ENCODE data around the gene INAFM2. TPM values are rescaled to one million over a fixed set of nuclear protein-coding genes. Genes with fewer than 3 reads are reported as not detected.

The INAFM2 gene
- total RNA-seq, 1 experiment from 2014 or later, result 8.8 TPM

GRCh38 chr15:40345225-40345866 is 21.9 kb downstream of the INAFM2 start:
- no peak overlapping the region for H3K27ac ChIP-seq (ENCODE audit: low read depth, low read length)
- H3K4me1 ChIP-seq (ENCODE audit: control insufficient read depth in 1 of 2, insufficient read depth in 2 of 2, low read length in 2 of 2), result peaks cover 12 to 65% of the 10 kb centered on the region in 2 experiments
- RAD21 ChIA-PET (ENCODE audit: low non-redundant PET in 1 of 2, low total read pairs in 2 of 2, uncharacterized antibody in 2 of 2, unreplicated experiment in 2 of 2), result interaction anchor here in 1 of 2 experiments (0.6 kb wide), 1 partner anchor 34 kb away, joined by 4 read pairs; no protein-coding TSS in a partner anchor
- no peak for ATAC-seq
- no TSS peak for BruUV-seq (replicated peaks)
- no peak overlapping the region for H3K4me3 ChIP-seq (replicated peaks in 1 of 2; ENCODE audit: low read depth in 1 of 2, low read length in 2 of 2)
- DNase-seq (ENCODE audit: low read depth, low spot score), result no peak
- no peaks in the 10 kb centered on the region for H4K20me1 ChIP-seq (ENCODE audit: insufficient read depth)
- TF ChIP-seq EGR1 (IDR thresholded peaks at IDR 0.05; ENCODE audit: low read depth) (no peak), TCF7L2 (IDR thresholded peaks at IDR 0.05; ENCODE audit: borderline replicate concordance, extremely low read depth, insufficient read depth, insufficient read length) (no peak), POLR2A (IDR thresholded peaks at IDR 0.05; ENCODE audit: borderline replicate concordance, extremely low read depth, insufficient read depth, insufficient read length) (no peak), RAD21 (IDR thresholded peaks at IDR 0.05; ENCODE audit: low read depth) (no peak), CTCF (IDR thresholded peaks at IDR 0.05 in 2 of 3, conservative IDR thresholded peaks at IDR 0.05 in 1 of 3; ENCODE audit: borderline replicate concordance in 1 of 3, insufficient read depth in 1 of 3, low read depth in 2 of 3, low read length in 2 of 3) (no peak), EZH2phosphoT487 (IDR thresholded peaks at IDR 0.05; ENCODE audit: borderline replicate concordance) (no peak)
- no peaks in the 10 kb centered on the region for H3K36me3 ChIP-seq (ENCODE audit: control insufficient read depth in 1 of 2, insufficient read depth in 2 of 2, low read length in 2 of 2)
- H2AFZ ChIP-seq (ENCODE audit: low read depth, low read length, poor library complexity, severe bottlenecking), result no peak overlapping the region
- H3K27me3 ChIP-seq (ENCODE audit: insufficient read depth, low read length), result no peaks in the 10 kb centered on the region
- intact Hi-C loops (cut with micrococcal nuclease), result loop anchor here (10.0 kb wide), 1 partner anchor 159 kb away; no protein-coding TSS in a partner anchor
- H3K9me2 ChIP-seq (ENCODE audit: insufficient read depth), result no peaks in the 10 kb centered on the region
- no peaks in the 10 kb centered on the region for H3K79me2 ChIP-seq (ENCODE audit: insufficient read depth, low read length)
- H3K4me2 ChIP-seq (ENCODE audit: low read length), result no peak overlapping the region
- POLR2A ChIA-PET, result no interaction called here
- no peak overlapping the region for H3K9ac ChIP-seq (ENCODE audit: low read length)
- H3K9me3 ChIP-seq (ENCODE audit: control insufficient read depth in 1 of 2, insufficient read depth in 1 of 2, low read depth in 1 of 2, low read length in 2 of 2), result no peaks in the 10 kb centered on the region
- CTCF ChIA-PET, result interaction anchor here (1.2 to 2.9 kb wide), 4 partner anchors 10 to 94 kb away, joined by 3 to 22 read pairs (median 12); partner anchors contain the start of gene DISP2

All from HCT116 (cell line).